MM.1S (cell line): ENCODE data around the gene SLC3A2.

Experiments
- DNase-seq: peaks from one replicate; pipeline ENCODE4 v3.0.0-alpha.2; 2015
- H2AFZ ChIP-seq: fragments of 300-600 bp; sonication (generic); 2 replicates; pipeline ENCODE4 v1.6.0; 2016; ENCODE audit warnings: antibody characterized with exemption, low read length
- H3F3A ChIP-seq: fragments of 300-600 bp; sonication (generic); 2 replicates; pipeline ENCODE4 v1.6.1; 2016; ENCODE audit warnings: mild to moderate bottlenecking, antibody characterized with exemption, low read length, moderate library complexity, mixed read lengths; ENCODE audit not compliant: insufficient read depth
- H3K27ac ChIP-seq: fragments of 300-600 bp; sonication (generic); 2 replicates; pipeline ENCODE4 v1.5.1; 2016; ENCODE audit warnings: mild to moderate bottlenecking, low read length
- H3K27me3 ChIP-seq: fragments of 300-600 bp; sonication (generic); replicated peaks from 2 replicates; pipeline ENCODE4 v1.6.0; 2016; ENCODE audit warnings: low read length; ENCODE audit not compliant: insufficient read depth
- H3K36me3 ChIP-seq: fragments of 300-600 bp; sonication (generic); replicated peaks from 2 replicates; pipeline ENCODE4 v1.6.1; 2016; ENCODE audit warnings: mild to moderate bottlenecking, low read length, mixed read lengths; ENCODE audit not compliant: insufficient read depth
- H3K4me1 ChIP-seq: fragments of 300-600 bp; sonication (generic); 2 replicates; pipeline ENCODE4 v1.6.1; 2016; ENCODE audit warnings: low read length, mixed read lengths
- H3K4me2 ChIP-seq: fragments of 300-600 bp; sonication (generic); 2 replicates; pipeline ENCODE4 v1.6.0; 2016; ENCODE audit warnings: low read depth, low read length
- H3K4me3 ChIP-seq: fragments of 300-600 bp; sonication (generic); 2 replicates; pipeline ENCODE4 v1.5.1; 2016; ENCODE audit warnings: low read length, mixed read lengths
- H3K79me2 ChIP-seq: fragments of 300-600 bp; sonication (generic); 2 replicates; pipeline ENCODE4 v1.6.1; 2016; ENCODE audit warnings: mixed run types, low read length, mixed read lengths
- H3K9ac ChIP-seq: fragments of 300-600 bp; sonication (generic); 2 replicates; pipeline ENCODE4 v1.6.1; 2016; ENCODE audit warnings: low read length, mixed read lengths
- H3K9me2 ChIP-seq: fragments of 300-600 bp; sonication (generic); replicated peaks from 2 replicates; pipeline ENCODE4 v1.6.1; 2016; ENCODE audit warnings: mild to moderate bottlenecking, low read length, mixed read lengths; ENCODE audit not compliant: insufficient read depth
- H3K9me3 ChIP-seq: fragments of 300-600 bp; sonication (generic); replicated peaks from 2 replicates; pipeline ENCODE4 v1.6.1; 2016; ENCODE audit warnings: mild to moderate bottlenecking, low read length, mixed read lengths; ENCODE audit not compliant: insufficient read depth
- H4K20me1 ChIP-seq: fragments of 300-600 bp; sonication (generic); 2 replicates; pipeline ENCODE4 v1.6.1; 2016; ENCODE audit warnings: mild to moderate bottlenecking, low read length, moderate library complexity, mixed read lengths; ENCODE audit not compliant: insufficient read depth
- EZH2 ChIP-seq: fragments of 300-600 bp; sonication (generic); optimal IDR thresholded peaks from 2 replicates; pipeline ENCODE3; 2017; ENCODE audit warnings: low read depth, mild to moderate bottlenecking, antibody characterized with exemption, low read length, mixed read lengths
- EZH2phosphoT487 ChIP-seq: fragments of 300-600 bp; sonication (generic); IDR thresholded peaks from 2 replicates; pipeline ENCODE4 v1.6.1; 2018; ENCODE audit warnings: antibody characterized with exemption, low read length
- TF ChIP-seq, protein P1 (sequence below): fragments of 300-600 bp; sonication (generic); IDR thresholded peaks from 2 replicates; pipeline ENCODE4 v1.5.1; 2016; ENCODE audit warnings: antibody characterized with exemption, low read length, mixed read lengths

SLC3A2 gene

GRCh38 chr11:62892077-62892922, 11.6 kb downstream of the SLC3A2 start:
- Histone ChIP-seq H3K79me2 (no peaks in the 10 kb centered on the region), H4K20me1 (peaks cover 9% of the 10 kb centered on the region; the same call in 1 of the 2 replicates), H3K9ac (no peak overlapping the region), H3K4me2 (no peak overlapping the region), H3K4me1 (no peaks in the 10 kb centered on the region), H3K27ac (no peak overlapping the region), H3K9me3 (no peaks in the 10 kb centered on the region), H3K27me3 (peaks cover 3% of the 10 kb centered on the region; the same call in 1 of the 2 replicates), H3F3A (peaks cover 29% of the 10 kb centered on the region), H3K36me3 (peaks cover 15% of the 10 kb centered on the region), H3K4me3 (no peak overlapping the region), H2AFZ (no peak overlapping the region), H3K9me2 (no peaks in the 10 kb centered on the region)
- no peak for DNase-seq
- TF ChIP-seq EZH2 (no peak), EZH2phosphoT487 (no peak)
- TF ChIP-seq, protein P1, sequence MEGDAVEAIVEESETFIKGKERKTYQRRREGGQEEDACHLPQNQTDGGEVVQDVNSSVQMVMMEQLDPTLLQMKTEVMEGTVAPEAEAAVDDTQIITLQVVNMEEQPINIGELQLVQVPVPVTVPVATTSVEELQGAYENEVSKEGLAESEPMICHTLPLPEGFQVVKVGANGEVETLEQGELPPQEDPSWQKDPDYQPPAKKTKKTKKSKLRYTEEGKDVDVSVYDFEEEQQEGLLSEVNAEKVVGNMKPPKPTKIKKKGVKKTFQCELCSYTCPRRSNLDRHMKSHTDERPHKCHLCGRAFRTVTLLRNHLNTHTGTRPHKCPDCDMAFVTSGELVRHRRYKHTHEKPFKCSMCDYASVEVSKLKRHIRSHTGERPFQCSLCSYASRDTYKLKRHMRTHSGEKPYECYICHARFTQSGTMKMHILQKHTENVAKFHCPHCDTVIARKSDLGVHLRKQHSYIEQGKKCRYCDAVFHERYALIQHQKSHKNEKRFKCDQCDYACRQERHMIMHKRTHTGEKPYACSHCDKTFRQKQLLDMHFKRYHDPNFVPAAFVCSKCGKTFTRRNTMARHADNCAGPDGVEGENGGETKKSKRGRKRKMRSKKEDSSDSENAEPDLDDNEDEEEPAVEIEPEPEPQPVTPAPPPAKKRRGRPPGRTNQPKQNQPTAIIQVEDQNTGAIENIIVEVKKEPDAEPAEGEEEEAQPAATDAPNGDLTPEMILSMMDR = no peak

- TF ChIP-seq EZH2 (no peak), EZH2phosphoT487 (no peak)
- TF ChIP-seq, protein P1 = no peak
- H4K20me1 ChIP-seq = no peaks in the 10 kb centered on the region
- H3K27ac ChIP-seq = no peak overlapping the region
- no peak overlapping the region for H2AFZ ChIP-seq
- H3F3A ChIP-seq = no peaks in the 10 kb centered on the region; the same call in 1 of the 2 replicates
- no peaks in the 10 kb centered on the region for H3K9me3 ChIP-seq
- no peaks in the 10 kb centered on the region for H3K9me2 ChIP-seq
- no peak overlapping the region for H3K9ac ChIP-seq
- no peak overlapping the region for H3K4me3 ChIP-seq
- H3K4me2 ChIP-seq = no peak overlapping the region
- H3K4me1 ChIP-seq = no peaks in the 10 kb centered on the region
- H3K79me2 ChIP-seq = no peaks in the 10 kb centered on the region
- peaks cover 28% of the 10 kb centered on the region for H3K27me3 ChIP-seq
- no peaks in the 10 kb centered on the region for H3K36me3 ChIP-seq
- no peak for DNase-seq
Measured at GRCh38 chr11:62895501-62895900, 14.8 kb downstream of the SLC3A2 start.

GRCh38 chr11:62896049-62896448, 15.4 kb downstream of the SLC3A2 start:
- DNase-seq = no peak
- Histone ChIP-seq H3K4me1 (no peaks in the 10 kb centered on the region), H3K27me3 (peaks cover 33% of the 10 kb centered on the region), H3K4me2 (no peak overlapping the region), H3K27ac (no peak overlapping the region), H3K4me3 (no peak overlapping the region), H4K20me1 (no peaks in the 10 kb centered on the region), H3K79me2 (no peaks in the 10 kb centered on the region), H3K9me3 (no peaks in the 10 kb centered on the region), H3F3A (no peaks in the 10 kb centered on the region; the same call in 1 of the 2 replicates), H2AFZ (no peak overlapping the region), H3K9me2 (no peaks in the 10 kb centered on the region), H3K9ac (no peak overlapping the region), H3K36me3 (no peaks in the 10 kb centered on the region)
- TF ChIP-seq, protein P1 = no peak
- TF ChIP-seq EZH2 (no peak), EZH2phosphoT487 (no peak)
